Ascending aorta (tissue), 2 donors: ENCODE results near the gene FKBP2. TPM values are rescaled to one million over a fixed set of nuclear protein-coding genes. Genes with fewer than 3 reads are reported as not detected.
"Not testable (repeated sequence)": the region's sequence is repeated elsewhere in the genome, so short reads cannot be mapped to it uniquely, and the experiment has no call there.

Source experiments
- DNase-seq, 2 donors: peaks; one replicate each; pipeline ENCODE4 v3.0.0-alpha.2; 2019; ENCODE audit warnings: low spot score in 2 of 2
- H3K27ac ChIP-seq, 2 donors: fragments of 200-600 bp; sonication (generic); one replicate each; pipeline ENCODE4 v1.5.1; 2016 to 2017; ENCODE audit warnings: mild to moderate bottlenecking in 1 of 2
- H3K27me3 ChIP-seq: fragments of 200-600 bp; sonication (generic); one replicate; pipeline ENCODE4 v1.5.1; 2017
- H3K36me3 ChIP-seq, 2 donors: fragments of 200-600 bp; sonication (generic); one replicate each; pipeline ENCODE4 v1.5.1; 2016
- H3K4me1 ChIP-seq, 2 donors: fragments of 200-600 bp; sonication (generic); one replicate each; pipeline ENCODE4 v1.5.1; 2016 to 2017; ENCODE audit warnings: mild to moderate bottlenecking in 1 of 2
- H3K4me3 ChIP-seq, 2 donors: fragments of 200-600 bp; sonication (generic); one replicate each; pipeline ENCODE4 v1.5.1; 2016 to 2017; ENCODE audit warnings: mild to moderate bottlenecking in 1 of 2
- H3K9me3 ChIP-seq, 2 donors: fragments of 200-600 bp; sonication (generic); one replicate each; pipeline ENCODE4 v1.5.1; 2016
- intact Hi-C: fragments of 100-400 bp; cut with DNase I; formaldehyde crosslinking; loops from one replicate; pipeline ENCODE4 v1.15.1; 2023
- total RNA-seq: library from RNA; depleted of rRNA; stranded (reverse); fragments of >200 nt; gene quantifications from one replicate; pipeline ENCODE4 v1.1.0, GENCODE V29; 2016
- TF ChIP-seq, protein P1 (sequence below), 3 experiments: fragments of 200-600 bp in 2 of 3; fragments of 450-650 bp in 1 of 3; sonication (generic) in 2 of 3; IDR thresholded peaks; one replicate each; pipeline ENCODE4 v1.5.1; 2016 to 2019; ENCODE audit warnings: antibody characterized with exemption in 3 of 3, mild to moderate bottlenecking in 1 of 3, moderate library complexity in 1 of 3

FKBP2 gene
- total RNA-seq, 1 donor from 2014 or later: 17.7 TPM

DNA sequence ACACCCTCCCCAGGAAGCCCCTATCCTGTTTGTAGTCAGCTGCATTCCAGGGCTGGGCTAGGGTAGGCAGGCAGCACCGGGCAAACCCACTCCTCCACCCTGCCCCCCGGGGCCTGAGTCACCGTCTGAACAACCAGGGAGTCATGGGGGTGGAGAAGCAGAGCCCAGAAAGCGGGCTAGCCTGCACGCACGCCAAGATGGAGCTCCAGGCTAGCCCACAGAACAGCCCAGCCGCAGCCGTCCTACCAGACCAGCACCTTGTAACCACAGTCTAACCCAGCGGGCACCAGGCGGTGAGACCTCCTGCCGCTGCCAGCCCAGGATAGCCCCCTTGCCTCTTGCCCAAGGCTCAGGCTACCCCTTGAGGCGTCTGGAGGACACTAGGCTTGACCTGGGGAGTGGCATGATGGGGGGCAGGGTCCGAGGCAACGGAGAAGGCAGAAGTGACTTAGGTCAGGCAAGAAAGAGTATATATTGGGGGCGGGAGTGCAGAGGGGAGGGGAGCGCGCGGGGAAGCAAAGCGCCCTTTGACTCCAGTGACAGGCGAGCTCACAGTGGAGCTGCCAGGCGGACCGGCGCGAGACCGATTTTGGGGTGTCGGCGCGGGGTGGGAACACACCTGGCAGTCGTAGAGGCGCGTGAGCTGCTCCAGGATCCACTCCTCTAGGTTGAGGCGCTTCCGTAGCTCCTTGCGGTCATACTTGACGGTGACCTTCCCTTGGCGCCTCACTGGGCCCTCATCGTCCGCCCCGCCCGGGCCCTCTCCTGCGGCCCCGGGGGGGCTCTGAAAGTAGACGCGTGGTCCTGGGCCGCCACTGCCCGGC is 5.1 kb downstream of the FKBP2 start:
- TF ChIP-seq, protein P1, sequence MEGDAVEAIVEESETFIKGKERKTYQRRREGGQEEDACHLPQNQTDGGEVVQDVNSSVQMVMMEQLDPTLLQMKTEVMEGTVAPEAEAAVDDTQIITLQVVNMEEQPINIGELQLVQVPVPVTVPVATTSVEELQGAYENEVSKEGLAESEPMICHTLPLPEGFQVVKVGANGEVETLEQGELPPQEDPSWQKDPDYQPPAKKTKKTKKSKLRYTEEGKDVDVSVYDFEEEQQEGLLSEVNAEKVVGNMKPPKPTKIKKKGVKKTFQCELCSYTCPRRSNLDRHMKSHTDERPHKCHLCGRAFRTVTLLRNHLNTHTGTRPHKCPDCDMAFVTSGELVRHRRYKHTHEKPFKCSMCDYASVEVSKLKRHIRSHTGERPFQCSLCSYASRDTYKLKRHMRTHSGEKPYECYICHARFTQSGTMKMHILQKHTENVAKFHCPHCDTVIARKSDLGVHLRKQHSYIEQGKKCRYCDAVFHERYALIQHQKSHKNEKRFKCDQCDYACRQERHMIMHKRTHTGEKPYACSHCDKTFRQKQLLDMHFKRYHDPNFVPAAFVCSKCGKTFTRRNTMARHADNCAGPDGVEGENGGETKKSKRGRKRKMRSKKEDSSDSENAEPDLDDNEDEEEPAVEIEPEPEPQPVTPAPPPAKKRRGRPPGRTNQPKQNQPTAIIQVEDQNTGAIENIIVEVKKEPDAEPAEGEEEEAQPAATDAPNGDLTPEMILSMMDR (IDR thresholded peaks at IDR 0.05): no peak
- peak; percentile 87 to 95 for DNase-seq
- Histone ChIP-seq H3K4me1 (peaks cover 15 to 30% of the 10 kb centered on the region in 2 donors), H3K9me3 (no peaks in the 10 kb centered on the region), H3K4me3 (peak overlapping the region; percentile 68 to 79), H3K27ac (peak overlapping the region; percentile 80 to 94), H3K27me3 (no peaks in the 10 kb centered on the region), H3K36me3 (peaks cover 11 to 13% of the 10 kb centered on the region in 2 donors)
- intact Hi-C loops: no loop called here

GRCh38 chr11:64246621-64246870 is 5.7 kb downstream of the FKBP2 start:
- H3K36me3 ChIP-seq: peaks cover 11 to 13% of the 10 kb centered on the region in 2 donors

DNA sequence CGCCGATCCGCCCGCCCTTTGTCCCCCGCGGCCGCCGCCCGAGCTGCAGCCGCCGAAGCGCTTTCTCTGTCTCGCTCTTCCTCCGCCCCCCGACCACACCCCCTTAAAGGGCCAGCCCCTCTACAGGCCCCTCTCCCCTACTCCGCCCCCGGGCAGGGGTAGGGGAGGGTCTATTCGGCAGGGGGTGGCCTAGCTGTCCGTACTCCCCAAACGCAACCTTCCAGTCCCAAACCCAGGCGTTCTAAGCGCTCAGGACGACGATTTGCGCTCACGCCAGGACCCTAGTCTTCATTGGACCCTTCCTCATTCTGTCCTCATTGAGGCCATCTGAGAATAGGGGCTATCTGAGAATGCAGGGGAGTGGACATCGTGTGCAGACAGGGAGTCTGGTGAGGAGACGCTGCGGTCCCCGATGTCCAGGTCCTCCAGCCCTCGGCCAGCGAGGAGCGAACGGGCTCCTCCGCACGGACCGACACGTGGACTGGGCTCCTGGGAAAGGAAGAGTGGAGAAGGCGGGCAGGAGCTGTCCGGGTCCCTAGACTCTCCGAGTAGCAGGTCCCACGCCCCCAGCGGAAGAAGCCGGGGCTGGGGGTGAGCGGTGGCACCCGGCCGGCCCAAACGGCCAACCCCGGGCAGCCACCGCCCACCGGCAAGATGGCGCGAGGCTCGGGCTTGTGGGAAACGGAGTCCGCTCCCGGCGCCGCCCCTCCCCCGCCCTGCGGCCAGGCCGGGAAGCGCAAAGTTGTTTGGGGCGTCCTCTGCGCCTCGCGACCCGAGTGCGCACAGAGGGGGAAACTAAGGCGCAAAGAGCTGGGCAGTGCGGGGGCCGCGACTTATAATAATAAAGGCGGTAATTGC is 6.2 kb downstream of the FKBP2 start, which contains the start of gene PPP1R14B:
Gene PPP1R14B, minus strand, starts transcription at position 73 of the 858 bp plus-strand sequence. CDS start 270 bp downstream, outside the sequence.
- Histone ChIP-seq H3K4me3 (peak within 1 kb of the TSS; percentile 68 to 79), H3K4me1 (peaks cover 15 to 29% of the 10 kb centered on the region in 2 donors), H3K9me3 (no peaks in the 10 kb centered on the region), H3K36me3 (peaks cover 11 to 13% of the 10 kb centered on the region in 2 donors), H3K27me3 (no peaks in the 10 kb centered on the region), H3K27ac (peak within 1 kb of the TSS; percentile 80 to 94)
- TF ChIP-seq, protein P1 (IDR thresholded peaks at IDR 0.05): peak in 2 of 3 experiments; percentile 14 to 26
- intact Hi-C loops: no loop called here
- DNase-seq: peak in 1 of 2 donors; percentile 94

More at GRCh38 chr11:64246621-64246870, 5.7 kb downstream of the FKBP2 start:
- H3K27me3 ChIP-seq, intact Hi-C loops, H3K9me3 ChIP-seq, DNase-seq: not testable (repeated sequence)
- TF ChIP-seq, protein P1 (IDR thresholded peaks at IDR 0.05): peak in 1 of 3 experiments; percentile 3
- peak overlapping the region; percentile 80 to 94 for H3K27ac ChIP-seq
- peak overlapping the region; percentile 68 to 79 for H3K4me3 ChIP-seq
- peaks cover 15 to 30% of the 10 kb centered on the region in 2 donors for H3K4me1 ChIP-seq

DNA sequence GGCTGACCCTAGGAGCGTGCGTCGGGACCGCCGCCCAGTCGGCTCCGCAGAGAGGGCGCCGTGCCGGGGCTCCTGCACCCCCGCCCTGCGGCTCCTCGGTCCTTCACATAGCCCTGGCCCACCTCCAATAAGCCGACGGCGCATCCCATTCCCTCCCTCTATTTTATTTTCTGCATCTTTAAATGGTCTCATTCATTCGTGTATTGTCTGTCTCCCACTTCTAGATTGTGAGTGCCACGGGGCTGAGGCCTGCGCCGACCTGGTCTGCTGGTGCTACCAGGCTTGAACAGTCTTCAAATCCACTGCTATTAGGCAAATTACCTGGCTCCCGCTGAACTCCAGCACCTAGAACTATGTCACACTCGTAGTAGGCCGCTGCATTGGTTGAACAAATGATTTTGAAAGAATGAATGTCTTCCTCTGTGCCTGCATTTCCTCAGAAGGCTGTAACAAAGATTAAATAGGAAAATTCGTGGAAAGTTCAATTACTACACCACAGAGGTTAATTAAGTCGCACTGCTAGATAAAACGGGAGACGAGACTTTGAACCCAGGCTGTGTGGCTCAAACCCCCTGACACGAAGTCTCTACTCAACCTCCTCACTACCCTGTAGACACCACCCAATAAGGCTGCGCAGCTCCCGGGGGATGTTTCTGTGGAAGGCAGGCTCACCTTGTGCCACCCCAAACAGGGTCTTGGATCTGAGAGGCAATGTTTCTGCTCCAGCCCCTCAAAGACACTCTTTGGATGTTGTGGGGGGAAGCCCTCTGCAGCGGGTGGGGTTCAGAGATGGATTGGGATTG is 7.0 kb downstream of the FKBP2 start:
- Histone ChIP-seq H3K9me3 (no peaks in the 10 kb centered on the region), H3K4me1 (peaks cover 20 to 28% of the 10 kb centered on the region in 2 donors), H3K36me3 (peaks cover 11 to 13% of the 10 kb centered on the region in 2 donors), H3K27ac (peak overlapping the region; percentile 75 to 83), H3K27me3 (no peaks in the 10 kb centered on the region), H3K4me3 (peak overlapping the region; percentile 68 to 79)
- intact Hi-C loops: no loop called here
- TF ChIP-seq, protein P1 (IDR thresholded peaks at IDR 0.05): no peak
- DNase-seq: no peak

DNA sequence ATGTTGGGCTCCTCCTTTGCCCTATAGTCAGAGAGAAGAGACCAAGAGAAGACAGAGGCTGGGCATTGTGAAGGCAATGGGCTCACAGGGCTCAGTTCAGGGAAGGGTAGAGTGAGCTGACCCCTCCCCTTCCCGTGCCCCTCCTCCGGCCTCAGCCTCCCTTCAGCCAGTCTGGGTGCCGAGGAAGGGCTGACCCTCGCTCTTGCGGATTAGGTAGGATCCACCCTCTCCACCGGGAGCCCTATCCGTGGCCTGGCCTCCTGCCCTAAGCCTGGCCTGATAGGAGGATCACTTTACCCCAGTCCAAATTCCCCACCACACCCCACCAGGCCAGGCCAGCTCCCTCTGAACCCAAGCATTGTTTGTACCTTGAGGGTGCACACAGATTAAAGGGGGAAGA is 7.7 kb downstream of the FKBP2 start:
- no peak for DNase-seq
- no peak overlapping the region for H3K4me3 ChIP-seq
- H3K36me3 ChIP-seq: peaks cover 6 to 9% of the 10 kb centered on the region in 2 donors
- TF ChIP-seq, protein P1 (IDR thresholded peaks at IDR 0.05): no peak
- no peaks in the 10 kb centered on the region for H3K9me3 ChIP-seq
- intact Hi-C loops: no loop called here
- no peaks in the 10 kb centered on the region for H3K27me3 ChIP-seq
- no peak overlapping the region for H3K27ac ChIP-seq
- peaks cover 22 to 30% of the 10 kb centered on the region in 2 donors for H3K4me1 ChIP-seq
